T-cell (primary cell): ENCODE results near the gene PPP1CC. TPM values are rescaled to one million over a fixed set of nuclear protein-coding genes. Genes with fewer than 3 reads are reported as not detected.
A peak's percentile ranks its signal among the peaks of the same experiment; 100 is the strongest.

Experiments
- ATAC-seq, 4 experiments: fragments of 200-7000 bp in 3 of 4; fragments of 150-1000 bp in 1 of 4; cut with Tn5 transposase; replicated peaks in 1 of 4; 1 replicate in 3 of 4; 2 replicates in 1 of 4; pipeline ENCODE4 v1.10.0; 2021; ENCODE audit warnings: moderate library complexity in 3 of 4, mild to moderate bottlenecking in 2 of 4, moderate number of reproducible peaks in 1 of 4
- CTCF ChIA-PET, 2 donors: fragments of 300-600 bp; sonication (Branson Sonifier 250); formaldehyde crosslinking; loops; one replicate each; lab custom pipeline; 2022; ENCODE audit warnings: antibody characterized with exemption in 2 of 2; lab: Charles Lee
- POLR2A ChIA-PET, 2 donors: fragments of 300-600 bp; sonication (Branson Sonifier 250); formaldehyde crosslinking; loops; one replicate each; lab custom pipeline; 2022; ENCODE audit warnings: antibody characterized with exemption in 2 of 2; lab: Charles Lee
- DNase-seq, 35 experiments: peaks; one replicate each; pipeline versions ENCODE4 v3.0.0 to v3.0.0-alpha.2; 2013 to 2023
- H3K27ac ChIP-seq: one replicate; pipeline ENCODE4 v1.5.1; 2013; ENCODE audit warnings: low read length
- H3K27me3 ChIP-seq, 2 experiments: replicated peaks in 1 of 2; 1 replicate in 1 of 2; 2 replicates in 1 of 2; pipeline versions ENCODE4 v1.6.1 to v1.7.0; 2013; ENCODE audit warnings: low read length in 1 of 2, mixed read lengths in 1 of 2; ENCODE audit not compliant: control insufficient read depth in 2 of 2, insufficient read depth in 2 of 2; ENCODE audit errors: extremely low read depth in 1 of 2
- H3K36me3 ChIP-seq, 2 donors: 1 replicate in 1 of 2; 2 replicates in 1 of 2; pipeline versions ENCODE4 v1.6.1 to v1.7.0; 2013; ENCODE audit warnings: low read length in 1 of 2; ENCODE audit not compliant: control insufficient read depth in 2 of 2, insufficient read depth in 1 of 2; ENCODE audit errors: extremely low read depth in 1 of 2
- H3K4me1 ChIP-seq, 2 experiments: 1 replicate in 1 of 2; 2 replicates in 1 of 2; pipeline versions ENCODE4 v1.6.1 to v1.7.0; 2013; ENCODE audit warnings: low read length in 2 of 2, mixed read lengths in 1 of 2; ENCODE audit not compliant: insufficient read depth in 2 of 2, control insufficient read depth in 1 of 2; ENCODE audit errors: extremely low read depth in 1 of 2
- H3K4me3 ChIP-seq, 2 donors: 1 replicate in 1 of 2; 2 replicates in 1 of 2; pipeline versions ENCODE4 v1.5.1 to v1.7.0; 2013; ENCODE audit warnings: mild to moderate bottlenecking in 2 of 2, low read length in 1 of 2, moderate library complexity in 1 of 2; ENCODE audit not compliant: control insufficient read depth in 1 of 2; ENCODE audit errors: extremely low read depth in 1 of 2
- H3K9me3 ChIP-seq: 2 replicates; pipeline ENCODE4 v1.7.0; 2013
- H3K27ac Mint-ChIP-seq, 2 donors: one replicate each; pipeline ENCODE4 v1.8.0; 2020 to 2021; ENCODE audit warnings: mild to moderate bottlenecking in 2 of 2, mixed read lengths in 2 of 2
- H3K27me3 Mint-ChIP-seq, 2 donors: one replicate each; pipeline ENCODE4 v1.8.0; 2021 to 2022; ENCODE audit warnings: mixed read lengths in 2 of 2
- H3K36me3 Mint-ChIP-seq: one replicate; pipeline ENCODE4 v1.8.0; 2021; ENCODE audit warnings: mixed read lengths
- H3K4me1 Mint-ChIP-seq, 3 donors: one replicate each; pipeline ENCODE4 v1.8.0; 2020 to 2022; ENCODE audit warnings: mixed read lengths in 3 of 3, mild to moderate bottlenecking in 1 of 3
- H3K4me3 Mint-ChIP-seq, 3 donors: one replicate each; pipeline ENCODE4 v1.8.0; 2020 to 2022; ENCODE audit warnings: mild to moderate bottlenecking in 3 of 3, mixed read lengths in 3 of 3, moderate library complexity in 3 of 3
- H3K9me3 Mint-ChIP-seq, 3 donors: one replicate each; pipeline ENCODE4 v1.8.0; 2020 to 2022; ENCODE audit warnings: mixed read lengths in 3 of 3
- WGBS: methylation state at CpG from one replicate; pipeline ENCODE4 v1.1.5; 2013; ENCODE audit warnings: missing lambda C conversion rate; ENCODE audit not compliant: insufficient coverage; 5-methylcytosine and 5-hydroxymethylcytosine counted together
- total RNA-seq, 35 experiments: library from RNA in 6 of 35; stranded (reverse) in 6 of 35; fragments of 120-200 nt in 1 of 35; gene quantifications; one replicate each; pipeline versions ENCODE4 v1.2.1 to v1.2.4 and lab custom pipeline; 2013 to 2026

PPP1CC gene
- total RNA-seq: 100 to 1,000 TPM; 113 to 154 (median 134) TPM
- 149 TPM for total RNA-seq (2013)
- 158 to 584 (median 203) reads per million in 29 experiments for total RNA-seq (lab: John Stamatoyannopoulos, UW)

- Histone ChIP-seq H3K4me3 (peak within 1 kb of the TSS; percentile 76 to 87), H3K27ac (peak within 1 kb of the TSS; percentile 45), H3K4me1 (peaks cover 24 to 32% of the 10 kb centered on the region in 2 experiments), H3K36me3 (no peaks in the 10 kb centered on the region), H3K27me3 (no peaks in the 10 kb centered on the region), H3K9me3 (no peaks in the 10 kb centered on the region)
- Mint-ChIP-seq H3K9me3 (no peaks in the 10 kb centered on the region), H3K4me1 (peaks cover 40 to 54% (median 40%) of the 10 kb centered on the region in 3 donors), H3K27ac (peak within 1 kb of the TSS; percentile 98 to 99), H3K36me3 (no peaks in the 10 kb centered on the region), H3K4me3 (peak within 1 kb of the TSS; percentile 94 to 100 (median 99)), H3K27me3 (no peaks in the 10 kb centered on the region)
- ATAC-seq: peak; percentile 90 to 92 (median 92)
- peak; percentile 82 to 96 (median 90) for DNase-seq
- 0% methylated on average over 40 of the region's 63 CpGs for WGBS
- POLR2A ChIA-PET: no interaction called here
- CTCF ChIA-PET: interaction anchor here in 1 of 2 donors (1.2 kb wide), 1 partner anchor 293 kb away, joined by 3 read pairs; the partner anchor contains the start of gene ARPC3
Measured at GRCh38 chr12:110742718-110743570, at the start of gene PPP1CC. PPP1CC (minus strand) TSS chr12:110742891; CDS start chr12:110742707, 184 bp downstream.

GRCh38 chr12:110791589-110791988, 48.9 kb upstream of the PPP1CC start:
- Histone ChIP-seq H3K27me3 (no peaks in the 10 kb centered on the region), H3K36me3 (no peaks in the 10 kb centered on the region), H3K9me3 (no peaks in the 10 kb centered on the region), H3K4me3 (no peak overlapping the region), H3K27ac (no peak overlapping the region), H3K4me1 (no peaks in the 10 kb centered on the region)
- 46% methylated on average over 3 of the region's 3 CpGs for WGBS
- H3K4me1 Mint-ChIP-seq: no peaks in the 10 kb centered on the region
- ChIA-PET POLR2A (interaction anchor here in 1 of 2 donors (0.6 kb wide), 2 partner anchors 216 to 293 kb away, joined by 4 to 8 read pairs; no protein-coding TSS in a partner anchor), CTCF (no interaction called here)
- no peaks in the 10 kb centered on the region for H3K9me3 Mint-ChIP-seq
- no peak for ATAC-seq
- no peaks in the 10 kb centered on the region for H3K27me3 Mint-ChIP-seq
- no peaks in the 10 kb centered on the region for H3K36me3 Mint-ChIP-seq
- DNase-seq: no peak
- H3K27ac Mint-ChIP-seq: no peak overlapping the region
- no peak overlapping the region for H3K4me3 Mint-ChIP-seq

- Histone ChIP-seq H3K27me3 (no peaks in the 10 kb centered on the region), H3K27ac (no peak overlapping the region), H3K4me1 (no peaks in the 10 kb centered on the region), H3K36me3 (no peaks in the 10 kb centered on the region), H3K9me3 (no peaks in the 10 kb centered on the region), H3K4me3 (no peak overlapping the region)
- Mint-ChIP-seq H3K9me3 (no peaks in the 10 kb centered on the region), H3K4me3 (no peak overlapping the region), H3K36me3 (no peaks in the 10 kb centered on the region), H3K27me3 (no peaks in the 10 kb centered on the region), H3K4me1 (no peaks in the 10 kb centered on the region), H3K27ac (no peak overlapping the region)
- no peak for ATAC-seq
- 100% methylated on average over 1 of the region's 1 CpG for WGBS
- no peak for DNase-seq
- CTCF ChIA-PET: interaction anchor here (0.5 to 0.6 kb wide), 2 partner anchors 14 to 17 kb away, joined by 3 read pairs; no protein-coding TSS in a partner anchor
- POLR2A ChIA-PET: no interaction called here
Measured at GRCh38 chr12:110790301-110790700, 47.6 kb upstream of the PPP1CC start.

GRCh38 chr12:110786012-110786411, 43.3 kb upstream of the PPP1CC start:
- H3K4me3 ChIP-seq: no peak overlapping the region
- no peaks in the 10 kb centered on the region for H3K9me3 ChIP-seq
- no peaks in the 10 kb centered on the region for H3K27me3 Mint-ChIP-seq
- H3K27me3 ChIP-seq: peaks cover 0 to 5% of the 10 kb centered on the region in 2 experiments
- no peaks in the 10 kb centered on the region for H3K36me3 Mint-ChIP-seq
- H3K9me3 Mint-ChIP-seq: no peaks in the 10 kb centered on the region
- ChIA-PET POLR2A (no interaction called here), CTCF (no interaction called here)
- no peak for DNase-seq
- H3K4me3 Mint-ChIP-seq: no peak overlapping the region
- no peak for ATAC-seq
- H3K4me1 Mint-ChIP-seq: peaks cover 3 to 14% (median 11%) of the 10 kb centered on the region in 3 donors
- H3K27ac Mint-ChIP-seq: no peak overlapping the region
- WGBS: 89% methylated on average over 5 of the region's 7 CpGs
- H3K36me3 ChIP-seq: no peaks in the 10 kb centered on the region
- H3K4me1 ChIP-seq: peaks cover 0 to 6% of the 10 kb centered on the region in 2 experiments
- no peak overlapping the region for H3K27ac ChIP-seq

- Mint-ChIP-seq H3K27ac (no peak overlapping the region), H3K4me3 (no peak overlapping the region), H3K4me1 (peaks cover 8 to 21% (median 16%) of the 10 kb centered on the region in 3 donors), H3K36me3 (no peaks in the 10 kb centered on the region), H3K27me3 (no peaks in the 10 kb centered on the region), H3K9me3 (no peaks in the 10 kb centered on the region)
- POLR2A ChIA-PET: interaction anchor here in 1 of 2 donors (0.6 kb wide), 1 partner anchor 9 kb away, joined by 10 read pairs; no protein-coding TSS in a partner anchor
- H3K27ac ChIP-seq: no peak overlapping the region
- no peaks in the 10 kb centered on the region for H3K9me3 ChIP-seq
- H3K36me3 ChIP-seq: no peaks in the 10 kb centered on the region
- 72% methylated on average over 2 of the region's 7 CpGs for WGBS
- DNase-seq (no peak), ATAC-seq (no peak)
- H3K27me3 ChIP-seq: peaks cover 0 to 5% of the 10 kb centered on the region in 2 experiments
- H3K4me1 ChIP-seq: peaks cover 3 to 13% of the 10 kb centered on the region in 2 experiments
- H3K4me3 ChIP-seq: no peak overlapping the region
- CTCF ChIA-PET: interaction anchor here (0.6 kb wide), 3 partner anchors 41 to 541 kb away, joined by 3 to 4 read pairs (median 4); no protein-coding TSS in a partner anchor
Measured at GRCh38 chr12:110785240-110785639, 42.5 kb upstream of the PPP1CC start.

GRCh38 chr12:110782922-110783321, 40.2 kb upstream of the PPP1CC start:
- no peaks in the 10 kb centered on the region for H3K36me3 ChIP-seq
- ChIA-PET POLR2A (no interaction called here), CTCF (no interaction called here)
- H3K27ac ChIP-seq: no peak overlapping the region
- Mint-ChIP-seq H3K9me3 (no peaks in the 10 kb centered on the region), H3K4me1 (peaks cover 24 to 45% (median 37%) of the 10 kb centered on the region in 3 donors), H3K27ac (no peak overlapping the region), H3K27me3 (no peaks in the 10 kb centered on the region), H3K36me3 (no peaks in the 10 kb centered on the region), H3K4me3 (no peak overlapping the region)
- WGBS: 95% methylated on average over 3 of the region's 8 CpGs
- H3K27me3 ChIP-seq: peaks cover 0 to 5% of the 10 kb centered on the region in 2 experiments
- no peak for ATAC-seq
- H3K4me3 ChIP-seq: no peak overlapping the region
- DNase-seq: no peak
- no peaks in the 10 kb centered on the region for H3K9me3 ChIP-seq
- peaks cover 15 to 30% of the 10 kb centered on the region in 2 experiments for H3K4me1 ChIP-seq
